GM18861 (cell line): ENCODE measurements around the gene HDGFL2.

Experiments used
- ATAC-seq: cut with Tn5 transposase; IDR thresholded peaks from one replicate; pipeline ENCODE4 v1.9.1; 2021; ENCODE audit not compliant: unreplicated experiment

HDGFL2 gene

GRCh38 chr19:4496304-4496703 lies 24.2 kb downstream of the HDGFL2 start:
- ATAC-seq: no peak

DNA sequence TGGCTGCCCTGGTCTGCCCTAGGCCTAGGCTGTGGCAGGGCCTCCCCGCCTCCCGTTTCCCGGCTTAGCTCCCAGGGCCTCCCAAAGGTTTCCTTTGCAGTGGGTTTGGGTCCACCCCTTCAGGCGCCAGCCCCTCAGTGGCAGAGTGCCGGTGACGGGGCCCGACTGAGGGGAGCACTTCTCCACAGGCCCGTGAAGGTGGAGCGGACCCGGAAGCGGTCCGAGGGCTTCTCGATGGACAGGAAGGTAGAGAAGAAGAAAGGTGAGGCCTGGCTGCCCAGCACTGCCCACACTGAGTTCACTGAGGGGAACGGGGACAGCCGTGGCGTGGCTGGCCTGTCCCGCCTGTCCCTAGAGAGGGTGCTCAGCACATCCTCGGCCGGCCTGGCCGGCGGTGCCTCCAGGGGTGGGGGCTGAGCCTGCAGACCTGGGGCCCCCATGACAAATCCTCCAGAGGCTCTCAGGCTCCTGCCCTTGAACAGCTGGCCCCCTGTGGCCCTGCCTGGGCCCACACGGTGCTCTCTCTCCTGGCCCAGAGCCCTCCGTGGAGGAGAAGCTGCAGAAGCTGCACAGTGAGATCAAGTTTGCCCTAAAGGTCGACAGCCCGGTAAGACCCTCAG lies 25.8 kb downstream of the HDGFL2 start:
- ATAC-seq: no peak

GRCh38 chr19:4498694-4499093 lies 26.6 kb downstream of the HDGFL2 start:
- ATAC-seq: no peak

- no peak for ATAC-seq
Measured at GRCh38 chr19:4499318-4499717, 27.2 kb downstream of the HDGFL2 start.

- ATAC-seq: no peak
Measured at GRCh38 chr19:4499855-4500254, 27.8 kb downstream of the HDGFL2 start.

GRCh38 chr19:4500841-4501591 lies 28.9 kb downstream of the HDGFL2 start:
- ATAC-seq: no peak

- ATAC-seq: no peak
Measured at GRCh38 chr19:4501691-4502090, 29.6 kb downstream of the HDGFL2 start.

GRCh38 chr19:4502282-4503131 lies 30.4 kb downstream of the HDGFL2 start:
- ATAC-seq: no peak

DNA sequence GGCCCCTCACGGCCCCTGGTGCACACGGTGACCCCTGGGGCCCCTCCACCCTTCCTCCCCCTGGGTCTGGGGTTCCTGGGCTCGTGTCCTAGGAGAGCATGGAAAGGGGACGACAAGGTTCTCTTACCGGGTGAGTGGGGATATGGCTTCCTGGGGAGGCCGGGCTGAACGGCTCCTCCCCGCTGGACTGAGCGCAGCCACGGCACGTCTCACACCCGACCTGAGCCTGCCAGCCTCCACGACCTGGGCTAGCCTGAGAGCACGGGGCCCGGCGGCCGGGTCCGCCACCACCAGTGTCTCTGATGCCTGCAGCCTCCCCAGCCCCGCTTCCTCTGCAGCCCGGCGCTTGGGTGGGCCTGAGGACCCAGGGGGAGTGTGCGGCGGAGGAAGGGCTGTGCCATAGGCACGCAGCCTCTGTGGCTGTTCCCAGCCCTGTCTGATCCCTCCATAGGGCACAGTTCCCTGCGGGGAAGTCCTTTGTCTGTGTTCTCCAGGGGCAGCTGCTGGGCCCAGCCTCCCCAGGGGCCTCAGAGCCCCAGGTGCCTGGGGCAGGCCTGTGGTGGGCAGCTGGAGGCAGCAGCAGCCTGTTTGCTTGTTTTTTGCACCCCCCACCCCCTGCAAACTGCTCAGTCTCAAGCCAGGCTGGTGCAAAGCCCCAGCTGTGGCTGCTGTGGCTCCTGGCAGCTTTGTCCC lies 31.2 kb downstream of the HDGFL2 start:
- ATAC-seq: no peak

DNA sequence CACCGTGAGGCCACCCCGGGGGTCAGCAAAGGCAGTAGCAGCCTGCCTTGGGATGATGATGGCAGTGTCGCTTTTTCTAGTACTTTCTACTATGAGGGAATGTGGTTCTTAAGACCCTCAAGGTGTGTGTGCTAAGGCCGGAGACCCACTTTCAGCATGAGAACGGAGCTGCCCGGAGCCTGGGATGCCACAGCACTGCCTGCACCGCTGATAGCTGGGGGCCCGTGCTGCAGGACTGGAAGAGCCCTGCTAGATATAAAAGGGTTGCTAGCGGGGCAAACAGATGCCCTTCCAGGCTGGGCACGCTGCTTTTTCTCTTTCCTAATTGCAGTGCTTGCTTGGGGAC lies 31.7 kb downstream of the HDGFL2 start:
- no peak for ATAC-seq

GRCh38 chr19:4504297-4504701 lies 32.2 kb downstream of the HDGFL2 start:
- ATAC-seq: no peak

DNA sequence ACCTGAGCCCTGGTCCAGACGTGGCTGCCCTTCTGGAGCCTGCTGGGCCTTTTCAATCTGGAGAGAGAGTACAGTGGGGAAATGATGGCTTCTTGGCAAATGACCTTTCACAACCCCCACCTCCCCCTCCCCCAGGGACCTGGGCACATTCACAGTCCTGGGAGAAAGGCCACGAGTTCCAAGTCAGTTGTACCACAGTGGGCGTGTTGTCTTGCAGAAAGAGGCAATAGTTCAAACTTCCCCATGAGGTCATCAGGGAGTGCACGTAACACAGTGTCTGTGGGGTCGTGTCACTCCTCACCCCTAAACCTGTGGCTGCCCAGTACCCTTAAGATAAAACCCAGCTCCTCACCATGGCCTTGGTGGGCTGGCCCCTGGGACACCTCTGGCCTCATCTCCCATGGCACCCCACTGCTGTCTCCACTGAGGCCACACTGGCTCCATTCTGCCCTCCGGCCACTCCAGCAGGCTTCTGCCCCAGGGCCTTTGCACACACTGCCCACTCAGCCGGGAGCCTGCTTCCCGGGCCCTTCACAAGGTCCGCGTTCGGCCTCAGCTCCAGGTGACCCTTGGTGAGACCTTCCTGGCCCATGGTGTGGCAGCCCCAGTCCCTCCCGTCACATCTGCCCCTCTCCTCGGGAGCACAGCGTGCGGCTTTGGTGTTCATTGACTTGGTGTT lies 32.9 kb downstream of the HDGFL2 start:
- ATAC-seq: no peak

DNA sequence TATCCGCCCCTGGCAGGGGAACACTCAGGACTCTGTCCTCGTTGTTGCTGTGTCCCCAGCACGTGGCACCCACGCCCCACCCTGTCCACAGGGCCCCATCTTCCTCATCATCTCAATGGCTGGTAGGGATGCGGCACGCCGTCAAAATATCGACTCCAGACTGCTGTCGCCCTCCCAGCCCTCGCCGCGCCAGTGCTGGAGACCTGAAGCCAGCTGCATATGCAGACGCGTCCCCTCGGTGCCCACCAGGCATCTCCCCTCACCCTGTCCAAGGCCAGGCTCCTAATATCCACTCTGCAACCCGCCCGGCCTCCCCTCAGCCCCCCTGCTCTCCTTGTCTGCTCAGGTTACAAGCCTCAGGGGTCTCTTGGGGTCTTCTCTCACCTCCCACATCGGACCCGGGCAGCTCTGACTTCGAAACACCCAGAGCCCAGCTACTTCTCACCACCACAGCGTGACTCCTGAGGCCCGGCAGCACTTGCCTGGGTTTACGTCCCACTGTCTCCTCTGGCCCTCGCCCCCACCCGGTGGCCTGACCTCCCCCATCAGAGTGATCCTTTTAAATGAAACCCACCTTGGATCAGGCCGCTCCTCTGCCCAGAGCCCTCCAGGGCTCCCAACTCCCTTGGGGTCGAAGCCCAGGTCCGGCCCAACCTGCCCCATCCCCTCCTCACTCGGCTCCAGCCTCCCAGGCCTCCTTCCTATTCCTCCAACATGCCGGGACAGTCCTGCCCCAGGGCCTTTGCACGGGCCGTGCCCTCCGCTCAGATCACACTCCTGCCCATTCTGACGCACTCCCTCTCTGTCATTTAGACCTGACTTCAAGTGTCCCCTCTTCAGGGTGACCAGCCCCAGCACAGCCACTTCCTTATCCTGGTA lies 33.7 kb downstream of the HDGFL2 start:
- no peak for ATAC-seq

GRCh38 chr19:4506449-4507149 lies 34.5 kb downstream of the HDGFL2 start:
- no peak for ATAC-seq

- no peak for ATAC-seq
Measured at GRCh38 chr19:4507150-4507452, 35.0 kb downstream of the HDGFL2 start.

DNA sequence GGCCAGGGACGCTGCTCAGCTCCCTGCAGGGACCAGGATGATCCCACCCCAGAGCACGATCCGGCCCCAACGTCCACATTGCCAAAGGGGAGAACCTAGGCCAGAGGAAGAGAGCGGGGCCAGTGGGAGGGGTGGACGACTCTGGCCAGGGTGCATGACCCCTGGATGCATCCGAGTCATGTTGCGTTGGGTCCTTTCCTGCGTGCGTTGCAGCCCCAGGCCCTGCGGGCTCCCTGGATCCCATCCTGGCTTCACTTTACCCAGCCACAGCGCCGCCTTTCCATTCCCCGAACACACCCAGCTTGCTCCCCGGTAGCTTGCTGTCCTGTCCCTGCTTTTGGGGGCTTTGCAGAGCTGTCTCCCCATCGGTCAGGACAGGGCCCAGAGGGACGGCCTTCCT lies 35.7 kb downstream of the HDGFL2 start:
- no peak for ATAC-seq

DNA sequence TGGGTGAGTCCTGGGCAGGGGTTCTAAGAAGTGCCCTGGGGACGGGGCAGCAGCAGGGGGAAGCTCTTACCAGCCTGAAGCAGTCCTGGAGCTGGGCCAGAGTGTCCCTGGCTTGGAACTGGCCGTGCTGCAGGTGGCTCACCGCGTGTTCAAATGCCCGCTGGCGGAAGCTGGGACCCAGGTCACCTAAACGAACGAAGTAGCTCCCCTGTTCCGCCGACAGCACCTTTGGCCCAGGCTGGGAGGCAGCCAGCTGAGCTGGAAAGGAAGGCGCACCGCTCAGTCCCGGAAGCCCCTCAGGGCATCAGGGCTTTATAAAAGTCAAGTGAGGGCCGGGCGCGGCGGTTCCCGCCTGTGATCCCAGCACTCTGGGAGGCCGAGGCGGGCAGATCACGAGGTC lies 36.6 kb downstream of the HDGFL2 start:
- no peak for ATAC-seq

DNA sequence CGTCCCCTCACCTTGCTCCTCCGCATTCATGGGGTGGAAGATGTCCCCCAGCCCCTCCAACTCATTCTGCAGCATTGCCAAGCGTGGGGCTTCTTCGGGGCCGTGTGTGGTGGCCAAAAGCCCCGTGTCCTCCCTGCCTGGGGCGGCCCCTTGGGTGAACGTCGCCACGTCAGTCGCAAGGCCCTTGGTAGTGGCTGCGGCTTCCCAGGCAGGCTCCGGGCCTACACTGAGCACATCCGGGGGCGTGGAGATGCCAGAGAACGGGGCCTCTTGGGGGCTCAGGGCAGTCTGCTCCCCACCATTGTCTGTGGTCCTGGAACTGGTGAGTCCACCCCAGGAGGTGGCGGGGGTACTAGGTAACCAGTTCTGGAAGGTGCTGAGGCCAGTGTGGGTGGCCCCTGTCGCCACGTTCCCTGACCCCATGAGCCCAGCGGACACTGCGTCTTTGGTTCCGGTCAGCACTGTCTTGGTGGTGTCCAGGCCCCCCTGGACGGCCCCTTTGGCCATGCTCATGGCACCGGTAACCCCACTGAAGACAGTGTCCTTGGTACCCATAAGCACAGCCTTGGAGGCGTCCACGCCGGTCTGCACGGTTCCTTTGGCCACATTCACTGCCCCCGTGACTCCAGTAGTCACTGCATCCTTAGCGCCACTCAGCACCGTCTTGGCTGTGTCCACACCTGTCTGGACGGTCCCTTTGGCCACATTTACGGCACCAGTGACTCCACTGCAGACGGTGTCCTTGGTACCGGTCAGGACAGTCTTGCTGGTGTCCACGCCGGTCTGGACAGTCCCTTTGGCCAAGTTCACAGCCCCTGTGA lies 38.5 kb downstream of the HDGFL2 start:
- no peak for ATAC-seq
